ENCODE results near the gene METAP1D.

Gene METAP1D

GRCh38 chr2:172082944-172083627, 83.3 kb downstream of the METAP1D start:
- Histone ChIP-seq H3K36me3 (no peaks in the 10 kb centered on the region), H3K4me3 (ENCODE audit: low read depth in 1 of 2, low read length in 1 of 2) (peak overlapping the region; percentile 38 to 49), H3K27ac (no peak overlapping the region), H3K9me3 (no peaks in the 10 kb centered on the region), H3K4me1 (ENCODE audit: control insufficient read depth in 1 of 2, insufficient read depth in 1 of 2, low read depth in 1 of 2, low read length in 1 of 2) (peaks cover 70 to 78% of the 10 kb centered on the region in 2 experiments), H3K27me3 (peaks cover 100% of the 10 kb centered on the region)
- TF ChIP-seq CTCF (IDR thresholded peaks at IDR 0.05): no peak

DNA sequence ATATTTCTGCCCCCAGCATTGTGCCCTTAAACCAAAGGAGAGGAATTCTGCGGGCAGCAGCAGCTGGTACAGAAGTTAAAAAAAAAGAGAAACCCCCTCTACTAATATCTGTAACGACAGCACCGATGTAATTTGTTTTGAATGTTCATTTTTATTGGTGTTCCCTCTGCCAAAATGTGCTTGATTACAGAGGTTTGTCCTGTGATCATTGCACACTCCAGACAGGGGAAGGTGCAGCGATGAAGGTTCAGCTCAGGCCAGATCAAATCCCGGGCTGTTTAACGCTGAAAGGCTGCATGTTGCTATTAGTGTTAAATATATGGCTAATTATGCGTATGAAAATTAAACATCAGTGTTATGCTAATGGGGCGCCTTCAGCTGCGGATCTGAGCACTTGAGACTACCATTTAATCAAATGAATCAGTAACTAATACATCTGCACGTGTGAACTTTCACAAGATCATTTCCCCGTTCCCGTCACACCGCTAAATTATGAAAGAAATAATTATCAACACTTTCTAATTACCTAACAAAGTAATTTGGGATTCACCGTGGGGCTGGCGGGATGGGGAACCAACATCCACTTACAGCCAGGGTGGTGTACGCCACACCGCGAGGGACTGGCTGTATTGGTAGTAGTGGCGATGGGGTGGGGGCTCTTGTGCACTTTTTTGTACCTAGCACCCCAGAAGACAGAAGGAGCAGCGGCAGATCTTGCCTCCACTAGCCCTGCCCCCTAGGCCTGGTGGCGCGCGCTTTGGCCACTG, 84.1 kb downstream of the METAP1D start:
- no peak for TF ChIP-seq CTCF (IDR thresholded peaks at IDR 0.05)
- Histone ChIP-seq H3K27ac (no peak overlapping the region), H3K9me3 (no peaks in the 10 kb centered on the region), H3K4me1 (ENCODE audit: control insufficient read depth in 1 of 2, insufficient read depth in 1 of 2, low read depth in 1 of 2, low read length in 1 of 2) (peaks cover 70 to 85% of the 10 kb centered on the region in 2 experiments), H3K36me3 (no peaks in the 10 kb centered on the region), H3K4me3 (ENCODE audit: low read depth in 1 of 2, low read length in 1 of 2) (peak overlapping the region; percentile 57 to 75), H3K27me3 (peaks cover 100% of the 10 kb centered on the region)

GRCh38 chr2:172084395-172084644, 84.6 kb downstream of the METAP1D start:
- Histone ChIP-seq H3K9me3 (no peaks in the 10 kb centered on the region), H3K4me3 (ENCODE audit: low read depth in 1 of 2, low read length in 1 of 2) (peak overlapping the region; percentile 57 to 75), H3K27ac (no peak overlapping the region), H3K36me3 (no peaks in the 10 kb centered on the region), H3K4me1 (ENCODE audit: control insufficient read depth in 1 of 2, insufficient read depth in 1 of 2, low read depth in 1 of 2, low read length in 1 of 2) (peaks cover 70 to 86% of the 10 kb centered on the region in 2 experiments), H3K27me3 (peaks cover 100% of the 10 kb centered on the region)
- TF ChIP-seq CTCF (IDR thresholded peaks at IDR 0.05): no peak

DNA sequence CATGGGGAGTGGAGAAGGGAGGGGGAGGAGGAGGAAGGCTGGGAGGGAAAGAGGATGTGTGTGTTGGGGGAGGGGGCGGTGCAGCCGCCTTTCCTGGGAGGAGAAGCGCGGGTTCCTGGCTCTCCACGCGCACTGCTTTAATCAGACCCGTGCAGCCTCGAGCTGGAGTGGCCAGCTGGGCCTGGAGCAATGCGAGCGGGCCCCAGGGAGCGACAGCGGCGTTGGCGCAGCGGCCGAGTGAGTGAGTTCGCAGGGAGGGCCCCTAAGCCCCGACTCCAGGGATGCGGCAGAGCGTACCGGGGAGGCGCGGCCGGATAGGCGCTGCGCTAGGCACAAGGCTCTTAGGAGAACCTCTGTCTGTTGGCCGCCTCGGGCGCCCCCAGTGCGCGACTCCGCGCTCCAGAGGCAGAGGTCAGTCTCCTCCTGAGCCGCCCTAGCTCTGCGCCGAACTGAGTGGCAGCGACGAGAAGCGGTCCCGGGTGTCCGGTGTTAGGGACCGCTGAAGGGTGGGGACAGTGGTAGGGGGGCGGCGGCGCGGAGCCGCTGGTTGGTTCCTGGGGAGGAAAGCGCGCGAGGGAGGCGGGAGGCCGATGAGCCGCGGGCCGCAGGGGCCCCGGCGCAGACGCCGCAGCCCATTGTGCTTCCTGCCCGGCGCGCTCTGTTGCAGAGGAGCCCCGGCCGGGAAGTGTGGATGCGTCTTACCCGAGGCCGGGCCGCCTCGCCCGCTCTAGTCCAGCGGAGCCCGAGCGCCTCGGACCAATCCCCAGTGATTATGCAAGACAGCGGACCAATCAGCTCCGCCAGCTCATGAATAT, 85.1 kb downstream of the METAP1D start:
- H3K27ac ChIP-seq: no peak overlapping the region
- no peak for TF ChIP-seq CTCF (IDR thresholded peaks at IDR 0.05)
- peaks cover 100% of the 10 kb centered on the region for H3K27me3 ChIP-seq
- peaks cover 67 to 83% of the 10 kb centered on the region in 2 experiments for H3K4me1 ChIP-seq (ENCODE audit: control insufficient read depth in 1 of 2, insufficient read depth in 1 of 2, low read depth in 1 of 2, low read length in 1 of 2)
- no peaks in the 10 kb centered on the region for H3K9me3 ChIP-seq
- H3K4me3 ChIP-seq (ENCODE audit: low read depth in 1 of 2, low read length in 1 of 2): peak overlapping the region; percentile 57 to 75
- H3K36me3 ChIP-seq: no peaks in the 10 kb centered on the region

GRCh38 chr2:172085460-172086159, 85.9 kb downstream of the METAP1D start, which contains the start of gene DLX1:
DLX1 (plus strand) TSS chr2:172085507; CDS start chr2:172085678, 171 bp downstream.
- H3K9me3 ChIP-seq: no peaks in the 10 kb centered on the region
- peaks cover 60 to 81% of the 10 kb centered on the region in 2 experiments for H3K4me1 ChIP-seq (ENCODE audit: control insufficient read depth in 1 of 2, insufficient read depth in 1 of 2, low read depth in 1 of 2, low read length in 1 of 2)
- H3K36me3 ChIP-seq: no peaks in the 10 kb centered on the region
- no peak for TF ChIP-seq CTCF (IDR thresholded peaks at IDR 0.05)
- H3K27me3 ChIP-seq: peaks cover 100% of the 10 kb centered on the region
- peak within 1 kb of the TSS; percentile 57 to 75 for H3K4me3 ChIP-seq (ENCODE audit: low read depth in 1 of 2, low read length in 1 of 2)
- H3K27ac ChIP-seq: no peak within 1 kb of the TSS
